ENCODE measurements around the gene RNF103.

- TF ChIP-seq CTCF (IDR thresholded peaks at IDR 0.05) = no peak
- TF ChIP-seq POLR2A (IDR thresholded peaks at IDR 0.05) = no peak
These were observed 4.4 kb upstream of the RNF103 start for GRCh38 chr2:86628091-86628522.

Measured in Peyer's patch (tissue), 4 donors.